ENCODE results near the gene LEMD1.

Gene LEMD1

DNA sequence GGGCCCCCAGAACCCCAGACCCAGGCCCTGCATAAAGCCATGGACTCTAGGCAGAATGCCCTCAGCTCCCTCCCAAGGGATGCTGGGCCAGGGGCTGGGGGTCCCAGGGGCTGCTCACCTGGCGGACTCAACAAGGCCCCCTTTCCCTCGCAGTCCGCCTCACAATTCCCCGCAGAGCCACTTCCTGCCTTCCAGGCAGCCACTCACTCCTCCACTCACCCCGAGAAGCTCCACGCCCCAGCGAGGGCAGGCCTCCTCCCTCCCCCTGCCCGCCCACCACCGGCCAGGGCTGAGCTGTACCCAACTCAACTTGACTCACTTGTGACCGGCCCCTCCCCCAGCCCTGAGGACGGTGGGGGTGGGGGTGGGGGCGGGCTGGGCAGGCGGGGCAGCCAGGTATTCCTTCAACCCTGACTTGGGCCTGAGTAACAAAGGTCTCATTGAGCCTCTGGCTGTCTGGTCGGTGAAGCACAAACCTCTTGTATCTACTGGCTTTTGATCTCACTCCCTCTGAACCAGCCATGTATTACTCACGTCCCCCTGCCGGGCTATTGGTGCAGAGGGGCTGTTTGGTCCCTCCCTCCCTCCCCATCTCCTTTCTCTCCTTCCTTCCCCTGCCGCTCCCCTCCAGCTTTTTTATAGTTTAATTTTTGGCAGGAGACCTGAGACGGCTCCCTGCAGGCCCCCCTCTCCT is 28.0 kb upstream of the LEMD1 start:
- Mint-ChIP-seq H3K27me3 (peaks cover 44% of the 10 kb centered on the region), H3K4me1 (peaks cover 8% of the 10 kb centered on the region), H3K9me3 (no peaks in the 10 kb centered on the region), H3K27ac (peak overlapping the region; percentile 70 to 88), H3K4me3 (peak overlapping the region; percentile 14 to 36)
- DNase-seq (peak in 1 of 2 donors; percentile 33), ATAC-seq (peak; percentile 72)

DNA sequence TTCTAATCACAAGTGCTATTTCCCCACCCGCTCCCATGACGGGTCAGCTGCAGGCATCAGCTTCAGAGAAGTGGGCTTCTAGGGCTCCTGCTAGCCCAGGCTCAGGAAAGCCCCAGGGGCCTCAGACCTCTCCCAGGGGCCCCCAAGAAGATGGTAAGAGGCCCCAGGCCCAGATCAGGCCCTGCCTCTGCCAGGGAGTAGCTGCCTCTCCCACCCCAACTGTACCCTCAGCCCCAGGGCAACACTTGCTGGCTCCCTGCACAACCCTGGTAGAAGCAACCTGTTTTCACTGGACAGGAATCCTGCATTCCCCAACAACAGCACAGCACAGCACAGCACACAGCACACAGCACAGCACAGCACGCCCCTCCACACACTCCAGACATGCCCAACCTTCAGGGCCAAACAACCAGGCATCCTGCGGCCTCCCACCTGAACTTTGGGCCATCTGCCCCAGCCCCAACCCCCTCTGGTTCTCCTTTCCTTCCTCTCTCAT is 27.4 kb upstream of the LEMD1 start:
- ATAC-seq (peak; percentile 25), DNase-seq (no peak)
- Mint-ChIP-seq H3K27me3 (peaks cover 42% of the 10 kb centered on the region), H3K4me3 (peak overlapping the region; percentile 14 to 36), H3K9me3 (no peaks in the 10 kb centered on the region), H3K27ac (peak overlapping the region; percentile 70 to 88), H3K4me1 (peaks cover 13% of the 10 kb centered on the region)

DNA sequence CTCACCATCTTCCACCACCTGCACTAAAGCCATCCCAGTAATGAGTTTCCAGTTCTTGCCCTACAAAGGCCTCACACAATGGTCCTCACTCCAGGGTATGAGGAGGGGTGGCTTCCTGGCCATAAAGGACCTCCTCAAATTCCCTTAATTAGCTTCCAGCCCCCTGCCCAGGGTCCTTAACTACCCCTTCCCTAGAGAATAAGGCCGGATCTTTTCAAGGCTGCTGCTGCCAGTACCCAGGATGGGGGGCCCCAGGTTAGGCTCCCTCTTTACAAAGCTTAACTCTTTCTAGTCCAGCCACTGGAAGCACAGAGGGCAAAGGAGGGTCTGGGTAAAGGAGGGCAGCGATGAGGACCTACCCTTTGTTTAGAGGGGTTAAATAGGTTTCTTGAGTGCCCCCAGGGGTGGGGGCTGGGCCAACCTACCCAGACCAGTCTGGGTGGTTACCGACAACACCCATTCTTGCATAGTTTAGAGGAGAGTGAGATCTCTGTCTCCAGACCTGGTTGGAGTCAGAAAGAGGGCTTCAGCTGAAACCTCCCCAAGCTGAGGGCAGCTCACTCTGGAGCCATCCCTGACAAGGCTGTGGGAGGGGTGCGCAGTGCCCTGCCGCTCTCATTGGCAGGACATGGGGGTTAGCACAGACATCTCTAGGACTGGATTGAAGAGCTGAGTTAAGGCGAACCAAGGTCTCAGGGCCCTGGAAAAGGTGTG is 26.8 kb upstream of the LEMD1 start:
- DNase-seq, result no peak
- H3K27ac Mint-ChIP-seq, result peak overlapping the region in 1 of 2 donors; percentile 86
- no peak for ATAC-seq
- H3K4me1 Mint-ChIP-seq, result peaks cover 14% of the 10 kb centered on the region
- H3K4me3 Mint-ChIP-seq, result no peak overlapping the region
- H3K27me3 Mint-ChIP-seq, result peaks cover 42% of the 10 kb centered on the region
- H3K9me3 Mint-ChIP-seq, result no peaks in the 10 kb centered on the region

DNA sequence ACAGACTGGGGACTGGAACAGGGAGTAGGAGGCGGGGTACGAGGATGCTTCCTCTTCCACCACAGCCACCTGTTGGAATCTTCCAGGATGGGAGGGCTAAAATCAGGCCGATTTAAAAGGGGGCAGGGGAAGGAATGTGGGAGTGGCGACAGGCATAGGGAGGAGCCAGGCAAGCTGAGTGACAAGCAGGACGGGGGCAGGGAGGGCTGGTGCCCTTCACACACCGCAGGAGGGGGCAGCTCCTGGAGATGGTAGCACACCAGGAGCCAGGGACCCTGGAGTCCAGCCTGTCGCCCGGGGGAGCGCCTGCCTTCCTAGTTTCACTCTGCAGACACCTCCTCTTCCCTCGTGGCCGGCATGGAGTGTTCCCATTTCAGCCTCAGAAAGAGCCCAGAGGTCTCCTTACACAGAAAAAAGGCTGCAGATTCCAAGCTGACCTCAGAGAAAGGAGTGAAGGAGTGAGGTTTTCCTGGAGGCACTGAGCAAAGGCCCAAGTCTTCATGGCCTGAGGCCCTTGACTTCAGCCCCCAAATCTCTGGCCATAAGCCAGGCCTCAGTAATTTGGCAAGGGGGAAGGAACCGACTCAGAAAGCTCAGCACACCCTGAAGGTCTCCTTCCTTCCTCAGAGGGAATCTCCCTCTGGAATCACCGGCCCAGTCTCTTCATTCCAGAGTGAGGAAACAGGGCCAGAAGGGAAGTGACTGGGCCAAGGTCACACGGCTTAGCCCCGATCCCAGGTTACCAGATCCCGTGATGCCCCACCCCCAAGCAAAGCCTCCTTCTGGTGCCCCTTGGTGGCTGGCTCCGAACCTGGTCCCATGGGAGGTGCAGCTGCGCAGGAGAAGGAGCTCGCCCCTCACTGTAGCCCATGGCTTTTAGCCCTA is 25.8 kb upstream of the LEMD1 start:
- peaks cover 14% of the 10 kb centered on the region for H3K4me1 Mint-ChIP-seq
- H3K9me3 Mint-ChIP-seq, result no peaks in the 10 kb centered on the region
- H3K4me3 Mint-ChIP-seq, result no peak overlapping the region
- no peak for DNase-seq
- no peak for ATAC-seq
- H3K27ac Mint-ChIP-seq, result no peak overlapping the region
- peaks cover 35% of the 10 kb centered on the region for H3K27me3 Mint-ChIP-seq

GRCh38 chr1:205446828-205447227 is 25.0 kb upstream of the LEMD1 start:
- peaks cover 17% of the 10 kb centered on the region for H3K4me1 Mint-ChIP-seq
- H3K4me3 Mint-ChIP-seq, result no peak overlapping the region
- H3K27ac Mint-ChIP-seq, result no peak overlapping the region
- DNase-seq, result no peak
- peaks cover 26% of the 10 kb centered on the region for H3K27me3 Mint-ChIP-seq
- no peaks in the 10 kb centered on the region for H3K9me3 Mint-ChIP-seq
- ATAC-seq, result no peak

DNA sequence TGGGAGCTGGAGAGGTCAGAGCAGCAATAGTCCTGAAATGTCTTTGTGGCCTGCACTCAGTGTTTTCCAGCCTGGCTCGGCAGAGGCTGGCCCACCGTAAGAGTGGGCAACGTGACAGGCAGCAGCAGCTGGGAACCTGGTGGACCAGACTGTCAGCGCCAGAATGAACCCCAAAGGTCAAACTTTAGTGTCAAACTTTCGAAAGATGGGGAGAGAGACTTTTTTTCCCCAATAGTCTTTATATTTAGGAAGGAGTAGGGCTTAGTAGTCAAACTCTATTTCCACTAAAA is 23.7 kb upstream of the LEMD1 start:
- Mint-ChIP-seq H3K9me3 (no peaks in the 10 kb centered on the region), H3K27ac (no peak overlapping the region), H3K27me3 (peaks cover 14% of the 10 kb centered on the region), H3K4me1 (peaks cover 30% of the 10 kb centered on the region), H3K4me3 (no peak overlapping the region)
- no peak for ATAC-seq
- no peak for DNase-seq

- Mint-ChIP-seq H3K4me1 (peaks cover 35% of the 10 kb centered on the region), H3K27me3 (peaks cover 13% of the 10 kb centered on the region), H3K9me3 (no peaks in the 10 kb centered on the region), H3K4me3 (no peak overlapping the region), H3K27ac (no peak overlapping the region)
- ATAC-seq (no peak), DNase-seq (no peak)
These were observed 23.2 kb upstream of the LEMD1 start for GRCh38 chr1:205444931-205445645.

GRCh38 chr1:205444300-205444930 is 22.6 kb upstream of the LEMD1 start:
- no peak for ATAC-seq

DNA sequence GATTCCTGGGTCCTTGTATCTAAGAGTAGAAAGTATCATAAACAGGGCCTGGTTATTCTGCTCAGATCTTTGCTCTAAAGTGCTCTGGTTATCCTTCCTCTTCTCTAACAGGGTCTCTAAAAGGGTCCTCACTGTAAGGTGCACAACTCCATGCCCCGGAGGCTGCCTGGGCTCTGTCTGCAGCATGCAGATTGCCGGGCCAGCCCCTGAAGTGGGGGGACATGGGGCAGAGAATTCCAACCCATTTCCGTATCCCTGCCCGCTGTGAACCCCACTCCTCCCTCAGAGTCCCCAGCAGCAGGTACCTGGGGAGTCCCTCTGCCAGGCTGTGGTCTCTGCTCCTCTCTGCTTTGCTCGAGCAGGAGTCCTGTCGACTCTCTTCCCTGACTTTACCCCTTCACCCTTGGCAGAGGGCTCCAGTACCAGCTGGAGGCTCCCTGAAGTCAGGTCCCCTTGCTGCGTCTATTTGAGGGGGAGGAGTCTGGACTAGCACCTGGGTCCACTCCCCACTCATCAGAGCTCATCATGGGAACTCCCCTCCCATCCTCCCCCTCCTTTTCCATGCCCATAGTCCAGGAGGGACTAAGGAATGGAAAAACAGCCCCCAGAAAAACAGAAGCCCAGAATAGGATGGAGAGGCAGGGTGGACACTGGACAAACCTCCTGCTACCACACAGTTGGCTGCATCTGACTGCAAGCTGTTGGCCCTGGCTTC is 21.9 kb upstream of the LEMD1 start:
- DNase-seq (no peak), ATAC-seq (no peak)
- Mint-ChIP-seq H3K27ac (no peak overlapping the region), H3K27me3 (peaks cover 17% of the 10 kb centered on the region), H3K4me3 (no peak overlapping the region), H3K9me3 (no peaks in the 10 kb centered on the region), H3K4me1 (peaks cover 34% of the 10 kb centered on the region)

More at GRCh38 chr1:205444300-205444930, 22.6 kb upstream of the LEMD1 start:
- H3K4me3 Mint-ChIP-seq, result no peak overlapping the region
- H3K9me3 Mint-ChIP-seq, result no peaks in the 10 kb centered on the region
- H3K27me3 Mint-ChIP-seq, result peaks cover 13% of the 10 kb centered on the region
- no peak overlapping the region for H3K27ac Mint-ChIP-seq
- H3K4me1 Mint-ChIP-seq, result peaks cover 37% of the 10 kb centered on the region
- no peak for DNase-seq

DNA sequence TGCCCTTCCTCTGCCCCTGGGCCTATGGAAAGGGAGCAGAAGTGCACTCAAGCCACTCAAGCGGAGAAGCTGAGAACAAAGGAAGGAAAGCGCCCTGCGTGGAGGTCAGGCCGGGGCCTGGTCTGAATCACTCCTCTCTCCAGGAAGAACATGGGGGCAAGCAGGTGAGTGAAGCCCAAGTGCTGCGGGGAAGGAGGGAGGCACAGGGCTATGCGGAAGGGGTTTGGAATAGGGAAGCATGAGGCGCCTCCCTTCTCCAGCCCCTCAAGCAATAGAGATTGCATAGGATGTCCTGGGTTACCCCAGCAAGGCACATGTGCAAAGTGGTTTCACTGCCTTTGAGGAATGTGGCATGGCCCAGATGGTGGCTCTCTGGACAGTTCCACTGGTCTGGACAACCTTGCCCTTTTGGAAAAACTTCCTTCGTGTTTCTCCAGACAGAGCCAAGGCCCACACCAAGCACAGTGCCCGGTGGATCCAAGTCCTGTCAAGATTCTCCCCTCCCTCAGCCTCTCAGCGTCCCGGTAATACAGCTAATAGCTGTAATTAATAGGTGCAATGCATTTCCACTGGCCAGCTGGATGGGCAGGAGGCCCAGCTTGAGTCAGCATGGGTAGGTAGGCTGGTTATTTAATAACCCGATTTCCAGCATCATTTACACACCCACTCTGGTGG is 20.3 kb upstream of the LEMD1 start:
- Mint-ChIP-seq H3K9me3 (no peaks in the 10 kb centered on the region), H3K27ac (no peak overlapping the region), H3K4me3 (no peak overlapping the region), H3K27me3 (peaks cover 20% of the 10 kb centered on the region), H3K4me1 (peaks cover 34% of the 10 kb centered on the region)
- DNase-seq (no peak), ATAC-seq (no peak)

GRCh38 chr1:205441716-205442050 is 19.8 kb upstream of the LEMD1 start:
- no peaks in the 10 kb centered on the region for H3K9me3 Mint-ChIP-seq

GRCh38 chr1:205441318-205441633 is 19.4 kb upstream of the LEMD1 start:
- H3K27me3 Mint-ChIP-seq, result peaks cover 24% of the 10 kb centered on the region
- ATAC-seq (no peak), DNase-seq (no peak)
- peak overlapping the region; percentile 91 to 95 for H3K27ac Mint-ChIP-seq
- peaks cover 34% of the 10 kb centered on the region for H3K4me1 Mint-ChIP-seq
- H3K9me3 Mint-ChIP-seq, result no peaks in the 10 kb centered on the region
- peak overlapping the region; percentile 74 to 86 for H3K4me3 Mint-ChIP-seq

More at GRCh38 chr1:205441716-205442050, 19.8 kb upstream of the LEMD1 start:
- ATAC-seq (no peak), DNase-seq (no peak)
- peaks cover 20% of the 10 kb centered on the region for H3K27me3 Mint-ChIP-seq
- peaks cover 34% of the 10 kb centered on the region for H3K4me1 Mint-ChIP-seq
- H3K4me3 Mint-ChIP-seq, result peak overlapping the region; percentile 74 to 86
- peak overlapping the region in 1 of 2 donors; percentile 95 for H3K27ac Mint-ChIP-seq

DNA sequence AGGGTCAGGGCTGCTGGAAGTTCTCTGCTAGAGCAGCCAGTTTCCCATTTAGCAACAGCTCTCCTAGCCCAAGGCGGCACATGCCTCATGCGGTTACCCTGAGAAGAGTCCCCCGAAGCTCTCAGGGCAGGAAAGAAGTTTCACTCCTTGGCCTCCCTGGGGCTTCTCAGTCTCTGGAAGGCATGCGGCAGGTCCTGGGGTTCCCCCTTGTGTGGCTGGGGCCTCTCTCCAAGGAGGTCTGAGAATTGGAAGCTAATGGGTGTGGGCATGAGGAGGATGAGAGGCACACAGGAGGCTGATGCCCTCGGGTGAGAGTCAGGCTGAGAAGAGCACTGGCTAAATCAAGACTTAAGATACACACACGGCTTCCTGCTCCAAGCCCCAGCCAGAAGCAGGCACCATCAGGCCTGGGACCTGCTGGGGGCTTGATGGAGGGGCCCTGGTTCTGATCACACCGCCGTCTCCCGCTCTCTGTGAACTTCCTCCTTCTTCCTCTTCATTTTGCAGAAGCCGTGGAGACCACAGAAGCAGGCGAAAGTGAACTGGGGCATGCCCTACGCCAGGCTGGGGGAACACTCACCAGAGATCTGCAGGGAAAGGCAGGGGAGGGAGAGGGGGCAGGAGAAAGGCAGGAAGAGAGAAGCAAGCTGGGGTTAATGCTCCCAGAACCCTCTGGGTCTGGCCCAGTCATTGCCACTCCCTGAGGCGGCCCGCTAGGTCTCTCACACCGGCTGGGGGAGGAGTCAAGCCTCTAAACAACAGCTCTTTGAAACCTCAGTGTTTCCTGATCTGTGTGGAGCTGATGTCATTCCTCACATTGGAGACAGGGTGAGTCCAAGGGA is 18.8 kb upstream of the LEMD1 start:
- H3K27ac Mint-ChIP-seq, result peak overlapping the region; percentile 91 to 95
- peak; percentile 43 to 67 for DNase-seq
- H3K27me3 Mint-ChIP-seq, result peaks cover 29% of the 10 kb centered on the region
- ATAC-seq, result peak; percentile 93
- H3K4me1 Mint-ChIP-seq, result peaks cover 34% of the 10 kb centered on the region
- H3K4me3 Mint-ChIP-seq, result peak overlapping the region; percentile 74 to 86
- H3K9me3 Mint-ChIP-seq, result no peaks in the 10 kb centered on the region

Measured in stimulated activated naive CD8-positive, alpha-beta T cell treated with anti-CD3 and anti-CD28 coated beads, Interleukin-15, amount 100 ng/mL, for 72 hours (primary cell).